ENCODE data around the gene TNFRSF8.

Gene TNFRSF8

GRCh38 chr1:12060500-12060899 is 2.6 kb upstream of the TNFRSF8 start:
- no peak for TF ChIP-seq CTCF (IDR thresholded peaks at IDR 0.05; ENCODE audit: low read depth, low read length, missing control alignments)
- no peak overlapping the region for H3K4me3 ChIP-seq (ENCODE audit: low read depth, low read length)
- no peak for DNase-seq (ENCODE audit: low read depth)

GRCh38 chr1:12064073-12064969 is 1.2 kb downstream of the TNFRSF8 start:
- TF ChIP-seq CTCF (IDR thresholded peaks at IDR 0.05; ENCODE audit: low read depth, low read length, missing control alignments), result peak; percentile 8
- DNase-seq (ENCODE audit: low read depth), result no peak
- H3K4me3 ChIP-seq (ENCODE audit: low read depth, low read length), result peak overlapping the region; percentile 96

DNA sequence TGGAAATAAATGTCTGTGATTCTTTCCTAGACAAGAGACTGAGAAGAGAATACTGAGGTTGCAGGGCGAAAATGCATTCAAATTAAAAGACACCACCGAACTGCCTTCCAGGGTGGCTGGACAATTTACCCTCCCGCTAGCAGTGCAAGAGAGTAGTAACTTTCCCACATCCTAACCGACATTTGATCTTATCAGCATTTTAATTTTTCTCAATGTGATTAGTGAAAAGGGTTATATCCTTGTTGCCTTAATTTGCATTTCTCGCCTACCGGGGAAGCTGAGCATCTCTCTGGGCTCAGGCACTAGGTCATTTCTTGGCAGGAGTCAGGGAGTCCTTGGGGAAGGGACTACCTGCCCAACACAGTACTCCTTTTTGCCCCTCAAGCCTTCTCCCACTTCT is 2.8 kb downstream of the TNFRSF8 start:
- DNase-seq (ENCODE audit: low read depth), result no peak
- H3K4me3 ChIP-seq (ENCODE audit: low read depth, low read length), result peak overlapping the region; percentile 96
- TF ChIP-seq CTCF (IDR thresholded peaks at IDR 0.05; ENCODE audit: low read depth, low read length, missing control alignments), result no peak

DNA sequence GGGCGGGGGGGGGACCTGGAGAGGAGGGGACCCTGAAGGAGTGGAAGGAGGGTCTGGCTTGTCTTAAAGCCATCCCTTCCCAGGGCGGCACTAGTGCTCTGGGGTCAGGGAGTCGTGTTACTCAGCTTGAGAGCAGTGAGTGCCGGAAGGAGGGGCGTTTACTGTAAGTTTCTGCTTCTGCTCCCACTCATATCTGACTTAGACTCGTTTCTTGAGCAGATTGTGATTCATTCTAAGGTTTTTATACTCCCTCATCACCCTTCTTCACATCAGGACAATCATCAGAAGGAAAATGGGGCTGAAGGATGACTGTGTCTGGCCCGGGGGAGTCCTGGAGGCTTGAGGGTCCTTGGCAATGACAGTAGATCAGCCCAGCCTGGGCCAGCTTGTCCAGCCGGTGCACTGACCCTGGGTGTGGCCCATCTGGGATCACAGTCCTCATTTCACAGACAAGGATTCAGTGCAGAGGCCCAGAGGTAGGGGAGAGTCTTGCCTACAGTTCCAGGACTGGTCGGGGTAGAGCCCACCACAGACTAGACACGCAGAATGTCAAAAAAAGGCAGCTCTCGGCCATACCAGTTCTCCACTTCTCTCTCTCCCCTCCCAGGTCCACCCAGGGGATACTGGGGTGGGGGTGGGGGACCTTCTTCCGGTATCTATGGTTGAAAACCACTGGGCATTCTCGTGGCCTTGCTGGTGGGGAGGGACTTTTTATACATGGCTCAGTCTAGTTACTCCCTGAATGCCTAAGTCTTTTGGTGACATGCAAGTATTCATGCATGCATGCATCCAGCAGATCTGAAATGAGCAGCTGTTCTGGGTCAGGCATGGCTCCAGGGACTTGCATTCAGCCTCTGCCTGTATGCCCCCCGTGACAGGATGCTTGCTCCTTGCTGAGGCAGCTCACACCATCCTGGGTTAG is 5.1 kb downstream of the TNFRSF8 start:
- TF ChIP-seq CTCF (IDR thresholded peaks at IDR 0.05; ENCODE audit: low read depth, low read length, missing control alignments), result no peak
- DNase-seq (ENCODE audit: low read depth), result peak; percentile 80
- peak overlapping the region; percentile 96 for H3K4me3 ChIP-seq (ENCODE audit: low read depth, low read length)

- no peak for TF ChIP-seq CTCF (IDR thresholded peaks at IDR 0.05; ENCODE audit: low read depth, low read length, missing control alignments)
- peak overlapping the region; percentile 47 for H3K4me3 ChIP-seq (ENCODE audit: low read depth, low read length)
- no peak for DNase-seq (ENCODE audit: low read depth)
Observed at GRCh38 chr1:12069623-12070244, 6.6 kb downstream of the TNFRSF8 start.

- DNase-seq (ENCODE audit: low read depth), result no peak
- no peak for TF ChIP-seq CTCF (IDR thresholded peaks at IDR 0.05; ENCODE audit: low read depth, low read length, missing control alignments)
- H3K4me3 ChIP-seq (ENCODE audit: low read depth, low read length), result no peak overlapping the region
Observed at GRCh38 chr1:12071892-12072291, 8.8 kb downstream of the TNFRSF8 start.

Data from GM12864 (cell line).